Sigmoid colon (tissue), 4 donors: ENCODE results near the gene IGSF10.
"Not testable (repeated sequence)": the region's sequence is repeated elsewhere in the genome, so short reads cannot be mapped to it uniquely, and the experiment has no call there.

ENCODE experiments used
- CTCF ChIP-seq, 4 experiments: fragments of 450-650 bp in 3 of 4; fragments of 200-600 bp in 1 of 4; IDR thresholded peaks; one replicate each; pipeline ENCODE4 v1.5.1; 2016 to 2019; ENCODE audit warnings: antibody characterized with exemption in 4 of 4, mild to moderate bottlenecking in 3 of 4, moderate library complexity in 2 of 4
- EP300 ChIP-seq, 4 donors: sonication (generic); formaldehyde crosslinking; IDR thresholded peaks; one replicate each; pipeline ENCODE4 v1.6.1; 2017; ENCODE audit warnings: antibody characterized with exemption in 4 of 4
- POLR2A ChIP-seq, 2 donors: fragments of 450-650 bp; IDR thresholded peaks; one replicate each; pipeline ENCODE4 v1.6.1; 2016; ENCODE audit warnings: antibody characterized with exemption in 2 of 2, mild to moderate bottlenecking in 2 of 2, moderate library complexity in 2 of 2
- POLR2AphosphoS5 ChIP-seq, 4 donors: sonication (generic); formaldehyde crosslinking; IDR thresholded peaks; one replicate each; pipeline ENCODE4 v1.6.1; 2017; ENCODE audit warnings: antibody characterized with exemption in 4 of 4

GRCh38 chr3:151509468-151510135 lies 48.7 kb upstream of the IGSF10 start:
- TF ChIP-seq CTCF, EP300, POLR2A, POLR2AphosphoS5 (IDR thresholded peaks at IDR 0.05): not testable (repeated sequence)
